Raji (cell line): ENCODE measurements around the gene SPATA31D4.

ENCODE experiments used
- POLR2A ChIP-seq: IDR thresholded peaks from 2 replicates; pipeline ENCODE4 v1.6.1; 2011; ENCODE audit warnings: low read depth, low read length, control low read depth; ENCODE audit not compliant: insufficient read depth

SPATA31D4 gene

GRCh38 chr9:81964218-81965171, 36.3 kb downstream of the SPATA31D4 start:
- TF ChIP-seq POLR2A: no peak

GRCh38 chr9:81968026-81968425, 39.8 kb downstream of the SPATA31D4 start:
- TF ChIP-seq POLR2A: no peak

- no peak for TF ChIP-seq POLR2A
Observed at GRCh38 chr9:81969971-81970370, 41.7 kb downstream of the SPATA31D4 start.

GRCh38 chr9:81971727-81972126, 43.5 kb downstream of the SPATA31D4 start:
- no peak for TF ChIP-seq POLR2A

GRCh38 chr9:81974764-81975163, 46.5 kb downstream of the SPATA31D4 start:
- no peak for TF ChIP-seq POLR2A

- TF ChIP-seq POLR2A: no peak
Observed at GRCh38 chr9:81976351-81976750, 48.1 kb downstream of the SPATA31D4 start.

- no peak for TF ChIP-seq POLR2A
Observed at GRCh38 chr9:81979196-81979595, 51.0 kb downstream of the SPATA31D4 start.

- TF ChIP-seq POLR2A: no peak
Observed at GRCh38 chr9:81980568-81980967, 52.3 kb downstream of the SPATA31D4 start.

- no peak for TF ChIP-seq POLR2A
Observed at GRCh38 chr9:81981883-81982282, 53.7 kb downstream of the SPATA31D4 start.
